A549 (cell line): Measurements from ENCODE around the gene PFDN5. TPM values are rescaled to one million over a fixed set of nuclear protein-coding genes. Genes with fewer than 3 reads are reported as not detected.

Source experiments
- ATAC-seq, 2 experiments: fragments of 200-7000 bp in 1 of 2; fragments of >200 bp in 1 of 2; cut with Nextera tagmentation in 1 of 2; cut with Tn5 transposase in 1 of 2; 3 replicates each; pipeline versions ENCODE4 v1.8.0 to v1.9.1; 2018 to 2020; ENCODE audit warnings: mild to moderate bottlenecking in 1 of 2, moderate library complexity in 1 of 2
- CTCF ChIA-PET: fragments of 300-600 bp; sonication (Branson Sonifier 250); formaldehyde crosslinking; extraction: SDS; loops from one replicate; lab custom pipeline; 2021; ENCODE audit warnings: antibody characterized with exemption, inconsistent platforms; lab: Yijun Ruan, JAX
- POLR2A ChIA-PET: fragments of 350-600 bp; formaldehyde crosslinking; extraction: SDS; loops from one replicate; lab custom pipeline; 2021; ENCODE audit warnings: antibody characterized with exemption, inconsistent platforms; lab: Yijun Ruan, JAX
- DNase-seq, 2 experiments: peaks; one replicate each; pipeline versions ENCODE4 v3.0.0 to v3.0.0-alpha.2; 2011 to 2016; ENCODE audit warnings: low read depth in 1 of 2, low spot score in 1 of 2
- FAIRE-seq: peaks from 2 replicates; lab custom pipeline; 2011; peaks lifted over from hg19 to GRCh38; lab: Jason Lieb, UNC
- H3K27ac ChIP-seq, 2 experiments: fragments of >200 bp; sonication (Bioruptor Twin); formaldehyde crosslinking; 3 replicates each; pipeline ENCODE4 v1.5.1; 2016 to 2017
- H3K4me1 ChIP-seq: fragments of >200 bp; sonication (Bioruptor Twin); formaldehyde crosslinking; 3 replicates; pipeline ENCODE4 v1.6.1; 2016
- H3K4me2 ChIP-seq: fragments of >200 bp; sonication (Bioruptor Twin); formaldehyde crosslinking; 3 replicates; pipeline ENCODE4 v1.6.1; 2016
- H3K4me3 ChIP-seq: fragments of >200 bp; sonication (Bioruptor Twin); formaldehyde crosslinking; 3 replicates; pipeline ENCODE4 v1.5.1; 2016
- H3K9me3 ChIP-seq: fragments of >200 bp; sonication (Bioruptor Twin); formaldehyde crosslinking; 3 replicates; pipeline ENCODE4 v1.6.1; 2016
- BHLHE40 ChIP-seq: IDR thresholded peaks from 2 replicates; pipeline ENCODE4 v1.6.1; 2012; ENCODE audit warnings: low read depth, low read length, inconsistent platforms
- EHF ChIP-seq: fragments of 250-450 bp; sonication (Bioruptor Pico); IDR thresholded peaks from 2 replicates; pipeline ENCODE4 v1.5.0; 2020; ENCODE audit warnings: mild to moderate bottlenecking
- HOXB13 ChIP-seq: fragments of 250-450 bp; sonication (Bioruptor Pico); IDR thresholded peaks from 2 replicates; pipeline ENCODE4 v1.5.0; 2020; ENCODE audit warnings: low read depth, mild to moderate bottlenecking, moderate library complexity
- JUNB ChIP-seq: fragments of >200 bp; sonication (Bioruptor Twin); formaldehyde crosslinking; IDR thresholded peaks from 2 replicates; pipeline ENCODE4 v1.6.1; 2016
- KDM5A ChIP-seq: fragments of 200-600 bp; sonication (generic); IDR thresholded peaks from 2 replicates; pipeline ENCODE4 v1.6.1; 2016; ENCODE audit warnings: antibody characterized with exemption, mild to moderate bottlenecking
- NPAS2 ChIP-seq: fragments of 250-450 bp; sonication (Bioruptor Pico); IDR thresholded peaks from 2 replicates; pipeline ENCODE4 v1.8.0; 2022; ENCODE audit warnings: mild to moderate bottlenecking, moderate library complexity, borderline replicate concordance
- NR3C1 ChIP-seq: fragments of >200 bp; sonication (Bioruptor Twin); formaldehyde crosslinking; IDR thresholded peaks from 3 replicates; pipeline ENCODE4 v1.6.1; 2017
- POLR2A ChIP-seq: IDR thresholded peaks from 2 replicates; pipeline ENCODE4 v1.6.1; 2012; ENCODE audit warnings: mild to moderate bottlenecking, low read length
- POLR2AphosphoS2 ChIP-seq: conservative IDR thresholded peaks from 2 replicates; pipeline ENCODE4 v1.6.1; 2012; ENCODE audit warnings: low read length, improper control_type of control experiment, inconsistent platforms
- RARB ChIP-seq: fragments of 250-450 bp; sonication (Bioruptor Pico); IDR thresholded peaks from 2 replicates; pipeline ENCODE4 v1.8.0; 2021; ENCODE audit warnings: mild to moderate bottlenecking, moderate library complexity
- RFX5 ChIP-seq: fragments of 450-650 bp; IDR thresholded peaks from 2 replicates; pipeline ENCODE4 v1.7.1; 2014; ENCODE audit warnings: antibody characterized with exemption, mild to moderate bottlenecking, moderate library complexity
- RNF2 ChIP-seq: fragments of 200-600 bp; sonication (generic); IDR thresholded peaks from 2 replicates; pipeline ENCODE4 v1.6.1; 2016; ENCODE audit warnings: low read depth, mild to moderate bottlenecking, antibody characterized with exemption, moderate library complexity, borderline replicate concordance
- SREBF2 ChIP-seq: fragments of 450-650 bp; IDR thresholded peaks from 2 replicates; pipeline ENCODE4 v1.6.1; 2014; ENCODE audit warnings: mild to moderate bottlenecking, moderate library complexity
- ZC3H11A ChIP-seq: fragments of 450-650 bp; IDR thresholded peaks from 2 replicates; pipeline ENCODE4 v1.6.1; 2014; ENCODE audit warnings: antibody characterized with exemption, mild to moderate bottlenecking
- WGBS: methylation state at CpG from one replicate; pipeline ENCODE4 v1.1.6; 2017; ENCODE audit errors: missing lambda C conversion rate; 5-methylcytosine and 5-hydroxymethylcytosine counted together
- polyA plus RNA-seq, 4 experiments: library from polyadenylated mRNA; depleted of rRNA in 3 of 4; stranded (reverse); fragments of >200 nt; fragmentation: RNase III in 1 of 4; extraction: RNeasy Plus Mini Kit Qiagen cat#74134 plus additional on column Dnase treatment in 1 of 4; gene quantifications; 2 replicates in 3 of 4; 3 replicates in 1 of 4; pipeline ENCODE4 v1.2.3, GENCODE V29; 2011 to 2017
- TF ChIP-seq, protein P1 (sequence below): fragments of 450-650 bp; IDR thresholded peaks from 2 replicates; pipeline ENCODE4 v1.6.1; 2014; ENCODE audit warnings: antibody characterized with exemption
- TF ChIP-seq, protein P2 (sequence below): fragments of >200 bp; sonication (Bioruptor Twin); formaldehyde crosslinking; IDR thresholded peaks from 3 replicates; pipeline ENCODE4 v1.5.1; 2016

PFDN5 gene
- polyA plus RNA-seq, 2 of the 4 experiments (the other 2 are of a cell fraction): 685 to 729 TPM

DNA sequence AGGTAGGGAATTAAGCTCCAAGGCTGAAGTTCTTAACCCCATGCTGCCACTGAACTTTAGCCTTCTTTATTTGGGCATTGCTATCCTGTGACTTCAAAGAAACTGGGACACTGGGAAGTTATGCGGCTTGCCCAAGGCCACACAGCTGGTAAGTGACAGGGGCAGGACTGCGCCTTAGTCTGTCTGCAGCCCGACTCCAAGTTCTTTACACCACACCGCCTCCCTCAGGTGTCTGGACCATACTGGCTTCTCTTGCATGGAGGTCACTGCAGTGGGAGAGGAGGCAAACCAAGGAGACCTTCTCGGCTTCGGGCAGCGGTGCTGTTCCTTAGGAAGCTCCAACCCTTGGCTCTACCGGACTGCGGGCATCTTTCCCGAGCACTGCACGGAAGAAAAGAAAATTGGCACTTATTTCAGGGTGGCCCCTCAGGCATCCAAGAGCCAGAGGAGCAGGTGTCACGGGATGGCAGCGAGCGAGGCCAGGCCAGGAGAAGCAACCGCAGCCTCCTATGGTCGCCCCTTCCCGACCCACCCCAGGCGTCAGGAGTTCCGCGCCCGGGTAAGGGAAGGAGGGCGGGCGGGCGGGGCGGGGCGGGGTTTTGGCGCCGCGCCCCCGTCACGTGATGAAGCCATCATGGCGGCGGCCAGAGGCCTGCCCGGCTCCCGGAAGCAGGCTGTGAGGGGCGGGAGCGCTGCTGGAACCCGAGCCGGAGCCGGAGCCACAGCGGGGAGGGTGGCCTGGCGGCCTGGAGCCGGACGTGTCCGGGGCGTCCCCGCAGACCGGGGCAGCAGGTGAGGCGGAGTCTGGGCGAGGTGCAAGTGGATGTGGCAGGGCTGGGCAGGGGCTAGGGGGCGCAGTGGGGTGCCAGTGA, 43.6 kb upstream of the PFDN5 start (continued):
- TF ChIP-seq HOXB13 (CRISPR knock-in tag): no peak
- TF ChIP-seq RFX5: no peak
- no peak for TF ChIP-seq RNF2
- TF ChIP-seq SREBF2: no peak
- TF ChIP-seq KDM5A: peak; percentile 93
- TF ChIP-seq, protein P1, sequence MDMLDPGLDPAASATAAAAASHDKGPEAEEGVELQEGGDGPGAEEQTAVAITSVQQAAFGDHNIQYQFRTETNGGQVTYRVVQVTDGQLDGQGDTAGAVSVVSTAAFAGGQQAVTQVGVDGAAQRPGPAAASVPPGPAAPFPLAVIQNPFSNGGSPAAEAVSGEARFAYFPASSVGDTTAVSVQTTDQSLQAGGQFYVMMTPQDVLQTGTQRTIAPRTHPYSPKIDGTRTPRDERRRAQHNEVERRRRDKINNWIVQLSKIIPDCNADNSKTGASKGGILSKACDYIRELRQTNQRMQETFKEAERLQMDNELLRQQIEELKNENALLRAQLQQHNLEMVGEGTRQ: peak; percentile 84
- TF ChIP-seq POLR2A: peak; percentile 92

DNA sequence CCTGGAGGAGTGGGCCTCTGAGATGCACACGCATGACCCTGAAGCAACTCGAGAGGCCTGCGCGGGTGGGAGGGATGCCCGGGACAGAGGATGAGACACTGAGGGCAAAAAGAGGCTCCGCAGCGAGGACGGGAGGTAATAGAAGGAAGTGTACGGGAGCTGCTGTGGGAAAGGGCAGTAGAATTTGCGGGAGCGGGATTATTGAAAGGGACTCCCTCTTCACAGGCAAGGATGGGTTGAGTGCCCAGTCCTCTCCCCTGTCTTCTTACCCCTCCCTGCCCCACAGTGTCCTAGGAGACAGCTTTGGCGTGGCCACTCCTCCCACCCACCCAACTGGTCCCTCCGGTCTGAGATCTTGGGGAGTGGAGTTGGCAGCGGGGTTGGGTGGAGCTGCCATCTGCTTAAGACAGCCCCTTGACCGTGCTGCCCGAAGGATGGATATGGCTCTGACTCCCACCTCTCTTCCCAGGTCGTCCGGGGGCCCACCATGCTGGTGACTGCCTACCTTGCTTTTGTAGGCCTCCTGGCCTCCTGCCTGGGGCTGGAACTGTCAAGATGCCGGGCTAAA, 42.9 kb upstream of the PFDN5 start:
- FAIRE-seq (no peak), ATAC-seq (peak; percentile 3 to 38; a peak in 4 of 6 replicates), DNase-seq (peak in 1 of 2 experiments; percentile 27)
- peaks cover 16% of the 10 kb centered on the region for H3K4me1 ChIP-seq
- 8% methylated on average over 19 of the region's 19 CpGs for WGBS
- H3K27ac ChIP-seq: peak overlapping the region; percentile 91 to 94
- CTCF ChIA-PET: interaction anchor here (0.6 to 12.8 kb wide), 17 partner anchors 9 to 260 kb away, joined by 3 to 216 read pairs (median 8); partner anchors contain the start of genes ESPL1, ITGB7 and PFDN5
- H3K9me3 ChIP-seq: no peaks in the 10 kb centered on the region
- TF ChIP-seq KDM5A (0 out of 2 replicates have a peak, but pooled peaks have one; percentile 75), BHLHE40 (no peak)
- peak overlapping the region; percentile 90 for H3K4me3 ChIP-seq
- POLR2A ChIA-PET: interaction anchor here (0.8 to 1.2 kb wide), 2 partner anchors 15 to 38 kb away, joined by 3 to 4 read pairs; partner anchors contain the start of gene ESPL1
- peak overlapping the region; percentile 94 for H3K4me2 ChIP-seq

DNA sequence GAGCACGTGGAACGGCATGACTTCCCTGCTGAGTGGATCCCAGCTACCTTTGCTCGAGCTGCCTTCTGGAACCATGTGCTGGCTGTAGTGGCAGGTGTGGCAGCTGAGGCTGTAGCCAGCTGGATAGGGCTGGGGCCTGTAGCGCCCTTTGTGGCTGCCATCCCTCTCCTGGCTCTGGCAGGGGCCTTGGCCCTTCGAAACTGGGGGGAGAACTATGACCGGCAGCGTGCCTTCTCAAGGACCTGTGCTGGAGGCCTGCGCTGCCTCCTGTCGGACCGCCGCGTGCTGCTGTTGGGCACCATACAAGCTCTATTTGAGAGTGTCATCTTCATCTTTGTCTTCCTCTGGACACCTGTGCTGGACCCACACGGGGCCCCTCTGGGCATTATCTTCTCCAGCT, 42.0 kb upstream of the PFDN5 start:
- no peak for TF ChIP-seq NR3C1
- TF ChIP-seq HOXB13 (CRISPR knock-in tag): no peak
- no peak for TF ChIP-seq SREBF2
- TF ChIP-seq JUNB: no peak
- no peak for TF ChIP-seq RARB (CRISPR knock-in tag)
- TF ChIP-seq RNF2: no peak
- TF ChIP-seq NPAS2: no peak
- no peak for TF ChIP-seq POLR2AphosphoS2
- TF ChIP-seq ZC3H11A: no peak
- TF ChIP-seq EHF (CRISPR knock-in tag): no peak
- no peak for FAIRE-seq
- ATAC-seq: no peak
- CTCF ChIA-PET: interaction anchor here (0.7 to 12.8 kb wide), 10 partner anchors 9 to 93 kb away, joined by 3 to 216 read pairs (median 8); partner anchors contain the start of genes ESPL1, ITGB7 and PFDN5
- no peak for DNase-seq
- 91% methylated on average over 12 of the region's 13 CpGs for WGBS
- POLR2A ChIA-PET: interaction anchor here (1.2 kb wide), 1 partner anchor 14 kb away, joined by 4 read pairs; the partner anchor contains the start of gene ESPL1
- Histone ChIP-seq H3K27ac (peak overlapping the region; percentile 91 to 94; a peak in 4 of 6 replicates), H3K4me3 (peak overlapping the region; percentile 90; the same call in 2 of the 3 replicates), H3K4me2 (peak overlapping the region; percentile 94), H3K4me1 (peaks cover 16% of the 10 kb centered on the region), H3K9me3 (no peaks in the 10 kb centered on the region)

DNA sequence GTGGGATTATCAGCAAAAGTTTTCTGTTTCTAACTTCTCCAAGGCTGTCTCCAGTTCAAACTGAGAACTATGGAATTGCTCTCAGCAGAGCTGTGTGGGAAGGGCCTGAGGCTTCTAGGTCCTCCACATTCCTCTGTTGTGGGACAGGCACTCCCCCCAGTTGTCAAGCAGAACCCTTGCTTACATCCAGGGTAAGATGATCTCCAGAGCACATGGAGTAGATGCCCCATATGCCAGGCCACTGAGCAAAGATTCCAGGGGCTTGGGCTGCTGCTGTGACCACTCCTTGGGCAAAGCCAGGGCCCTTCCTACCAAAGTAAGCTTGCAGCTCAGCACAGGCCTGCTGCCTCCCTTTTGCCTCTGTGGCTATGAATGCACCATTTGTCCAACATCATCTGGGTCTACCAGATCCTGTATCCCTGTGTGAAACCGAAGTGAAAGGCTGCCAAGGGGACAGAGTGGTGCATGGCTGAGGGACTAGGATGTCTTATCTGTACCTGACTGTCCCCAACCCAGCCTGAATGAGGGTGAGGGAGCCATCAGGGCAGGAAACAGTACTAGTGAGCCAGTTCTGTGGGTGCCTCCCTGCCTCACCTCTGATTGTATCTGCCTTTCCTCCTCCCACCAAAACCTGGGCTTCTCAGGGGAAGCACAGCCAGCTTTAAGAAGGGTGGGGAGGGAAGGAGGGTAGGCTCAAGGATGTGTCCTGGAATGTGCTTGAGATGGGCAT, 40.4 kb upstream of the PFDN5 start:
- TF ChIP-seq, protein P2, sequence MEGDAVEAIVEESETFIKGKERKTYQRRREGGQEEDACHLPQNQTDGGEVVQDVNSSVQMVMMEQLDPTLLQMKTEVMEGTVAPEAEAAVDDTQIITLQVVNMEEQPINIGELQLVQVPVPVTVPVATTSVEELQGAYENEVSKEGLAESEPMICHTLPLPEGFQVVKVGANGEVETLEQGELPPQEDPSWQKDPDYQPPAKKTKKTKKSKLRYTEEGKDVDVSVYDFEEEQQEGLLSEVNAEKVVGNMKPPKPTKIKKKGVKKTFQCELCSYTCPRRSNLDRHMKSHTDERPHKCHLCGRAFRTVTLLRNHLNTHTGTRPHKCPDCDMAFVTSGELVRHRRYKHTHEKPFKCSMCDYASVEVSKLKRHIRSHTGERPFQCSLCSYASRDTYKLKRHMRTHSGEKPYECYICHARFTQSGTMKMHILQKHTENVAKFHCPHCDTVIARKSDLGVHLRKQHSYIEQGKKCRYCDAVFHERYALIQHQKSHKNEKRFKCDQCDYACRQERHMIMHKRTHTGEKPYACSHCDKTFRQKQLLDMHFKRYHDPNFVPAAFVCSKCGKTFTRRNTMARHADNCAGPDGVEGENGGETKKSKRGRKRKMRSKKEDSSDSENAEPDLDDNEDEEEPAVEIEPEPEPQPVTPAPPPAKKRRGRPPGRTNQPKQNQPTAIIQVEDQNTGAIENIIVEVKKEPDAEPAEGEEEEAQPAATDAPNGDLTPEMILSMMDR: no peak
- TF ChIP-seq, all 56 proteins: peak for 0
- CTCF ChIA-PET: interaction anchor here (0.7 to 12.8 kb wide), 7 partner anchors 14 to 58 kb away, joined by 3 to 216 read pairs (median 8); partner anchors contain the start of genes ESPL1, ITGB7 and PFDN5

More for the DNA sequence above, 40.4 kb upstream of the PFDN5 start:
- ATAC-seq (no peak), DNase-seq (no peak), FAIRE-seq (no peak)
- no peak overlapping the region for H3K27ac ChIP-seq
- H3K4me3 ChIP-seq: no peak overlapping the region
- no peak overlapping the region for H3K4me2 ChIP-seq
- POLR2A ChIA-PET: no interaction called here
- no peaks in the 10 kb centered on the region for H3K9me3 ChIP-seq
- WGBS: 92% methylated on average over 1 of the region's 1 CpG
- peaks cover 16% of the 10 kb centered on the region for H3K4me1 ChIP-seq
